Keratinocyte (primary cell): Measurements from ENCODE around the gene SLC25A15. TPM values are rescaled to one million over a fixed set of nuclear protein-coding genes. Genes with fewer than 3 reads are reported as not detected.

Experiments
- DNase-seq: peaks from one replicate; pipeline ENCODE4 v3.0.0-alpha.2; 2011; ENCODE audit warnings: low read depth, missing footprints, low spot score
- FAIRE-seq: peaks from 2 replicates; lab custom pipeline; 2011; peaks lifted over from hg19 to GRCh38; lab: Jason Lieb, UNC
- H2AFZ ChIP-seq: 2 replicates; pipeline ENCODE4 v1.6.0; 2012; ENCODE audit warnings: low read length, control low read depth, inconsistent platforms; ENCODE audit not compliant: control insufficient read depth
- H3K27ac ChIP-seq: 2 replicates; pipeline ENCODE4 v1.5.1; 2011; ENCODE audit warnings: low read length; ENCODE audit not compliant: control insufficient read depth, insufficient read depth
- H3K27me3 ChIP-seq: 3 replicates; pipeline ENCODE4 v1.6.0; 2011; ENCODE audit warnings: low read length; ENCODE audit not compliant: control insufficient read depth, insufficient read depth; ENCODE audit errors: extremely low read depth
- H3K36me3 ChIP-seq, 2 experiments: 2 replicates in 1 of 2; 3 replicates in 1 of 2; pipeline ENCODE4 v1.5.1; 2011; ENCODE audit warnings: low read length in 2 of 2, mild to moderate bottlenecking in 1 of 2; ENCODE audit not compliant: control insufficient read depth in 2 of 2, insufficient read depth in 2 of 2; ENCODE audit errors: extremely low read depth in 1 of 2
- H3K4me1 ChIP-seq: 3 replicates; pipeline ENCODE4 v1.5.1; 2011; ENCODE audit warnings: low read length; ENCODE audit not compliant: control insufficient read depth, insufficient read depth; ENCODE audit errors: extremely low read depth
- H3K4me2 ChIP-seq: 3 replicates; pipeline ENCODE4 v1.6.0; 2011; ENCODE audit warnings: low read depth, low read length; ENCODE audit not compliant: control insufficient read depth, insufficient read depth; ENCODE audit errors: extremely low read depth
- H3K4me3 ChIP-seq, 3 experiments: fragments of 200-600 bp in 1 of 3; sonication (generic) in 1 of 3; 2 replicates in 2 of 3; 3 replicates in 1 of 3; pipeline ENCODE4 v1.5.1; 2011 to 2016; ENCODE audit warnings: low read length in 3 of 3, mild to moderate bottlenecking in 3 of 3, control low read depth in 2 of 3, inconsistent platforms in 1 of 3, low read depth in 1 of 3, mixed read lengths in 1 of 3, mixed run types in 1 of 3, moderate library complexity in 1 of 3; ENCODE audit not compliant: control insufficient read depth in 2 of 3, insufficient read depth in 2 of 3; ENCODE audit errors: extremely low read depth in 1 of 3
- H3K79me2 ChIP-seq: 2 replicates; pipeline ENCODE4 v1.6.0; 2012; ENCODE audit warnings: low read length; ENCODE audit not compliant: control insufficient read depth, insufficient read depth
- H3K9ac ChIP-seq: 3 replicates; pipeline ENCODE4 v1.6.0; 2011; ENCODE audit warnings: low read length; ENCODE audit not compliant: control insufficient read depth, insufficient read depth; ENCODE audit errors: extremely low read depth
- H3K9me1 ChIP-seq: 3 replicates; pipeline ENCODE4 v1.6.0; 2011; ENCODE audit warnings: low read length; ENCODE audit not compliant: control insufficient read depth, insufficient read depth; ENCODE audit errors: extremely low read depth
- H3K9me3 ChIP-seq: 2 replicates; pipeline ENCODE4 v1.5.1; 2012; ENCODE audit warnings: low read depth, low read length; ENCODE audit not compliant: control insufficient read depth
- H4K20me1 ChIP-seq: 3 replicates; pipeline ENCODE4 v1.6.0; 2011; ENCODE audit warnings: low read length; ENCODE audit not compliant: control insufficient read depth, insufficient read depth; ENCODE audit errors: extremely low read depth
- EZH2 ChIP-seq: IDR thresholded peaks from one replicate; pipeline ENCODE4 v1.6.1; 2012; ENCODE audit warnings: inconsistent platforms, mild to moderate bottlenecking, low read length, moderate library complexity
- dilution Hi-C: fragments of 300-500 bp; cut with MboI; formaldehyde crosslinking; loops from one replicate; pipeline ENCODE4 v1.7.0; 2020; ENCODE audit warnings: low sequenced_read_pairs; ENCODE audit not compliant: extremely low pct_ligation_motif_present
- polyA plus RNA-seq, 5 experiments: library from polyadenylated mRNA; depleted of rRNA in 3 of 5; stranded (reverse) in 3 of 5; stranded (forward) in 1 of 5; unstranded in 1 of 5; fragments of >200 nt; gene quantifications; 1 replicate in 1 of 5; 2 replicates in 3 of 5; 3 replicates in 1 of 5; pipeline versions ENCODE4 v1.2.1 to v1.2.3, GENCODE V29; 2011 to 2012; ENCODE audit warnings: missing spikeins in 2 of 5, low read depth in 1 of 5, low replicate concordance in 1 of 5
- TF ChIP-seq, protein P1 (sequence below), 3 experiments: IDR thresholded peaks in 1 of 3; conservative IDR thresholded peaks in 1 of 3; optimal IDR thresholded peaks in 1 of 3; 2 replicates in 2 of 3; 3 replicates in 1 of 3; pipeline versions ENCODE3 to v1.5.1; 2011; ENCODE audit warnings: low read length in 3 of 3, mild to moderate bottlenecking in 3 of 3, moderate library complexity in 2 of 3, control low read depth in 1 of 3, inconsistent platforms in 1 of 3; ENCODE audit not compliant: insufficient read depth in 2 of 3; ENCODE audit errors: extremely low read depth in 1 of 3

SLC25A15 gene
- polyA plus RNA-seq, 1 donor (not counting 4 experiments of a cell fraction or from before 2014, with no cell fraction given): 13.1 TPM

DNA sequence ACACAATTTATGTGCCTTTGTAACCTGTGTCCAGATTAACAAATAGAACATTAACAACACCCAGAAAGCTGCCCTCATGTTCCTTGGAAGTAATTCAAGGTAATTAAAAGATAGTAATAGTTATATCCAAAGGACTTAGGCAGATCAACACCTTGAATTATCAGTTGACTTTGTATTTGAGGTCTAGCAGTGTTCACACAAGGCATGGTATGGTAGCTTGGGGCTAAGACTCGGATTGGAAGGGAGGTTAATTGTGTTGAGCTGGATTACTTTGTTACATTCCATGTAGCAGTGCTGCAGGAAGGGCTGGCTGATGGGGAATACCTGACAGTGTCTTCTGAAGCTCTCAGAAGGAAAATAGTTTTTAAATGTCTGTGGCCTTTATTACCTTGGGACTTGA, 16.8 kb downstream of the SLC25A15 start:
- peaks cover 5 to 8% of the 10 kb centered on the region in 2 experiments for H3K36me3 ChIP-seq
- TF ChIP-seq, protein P1, sequence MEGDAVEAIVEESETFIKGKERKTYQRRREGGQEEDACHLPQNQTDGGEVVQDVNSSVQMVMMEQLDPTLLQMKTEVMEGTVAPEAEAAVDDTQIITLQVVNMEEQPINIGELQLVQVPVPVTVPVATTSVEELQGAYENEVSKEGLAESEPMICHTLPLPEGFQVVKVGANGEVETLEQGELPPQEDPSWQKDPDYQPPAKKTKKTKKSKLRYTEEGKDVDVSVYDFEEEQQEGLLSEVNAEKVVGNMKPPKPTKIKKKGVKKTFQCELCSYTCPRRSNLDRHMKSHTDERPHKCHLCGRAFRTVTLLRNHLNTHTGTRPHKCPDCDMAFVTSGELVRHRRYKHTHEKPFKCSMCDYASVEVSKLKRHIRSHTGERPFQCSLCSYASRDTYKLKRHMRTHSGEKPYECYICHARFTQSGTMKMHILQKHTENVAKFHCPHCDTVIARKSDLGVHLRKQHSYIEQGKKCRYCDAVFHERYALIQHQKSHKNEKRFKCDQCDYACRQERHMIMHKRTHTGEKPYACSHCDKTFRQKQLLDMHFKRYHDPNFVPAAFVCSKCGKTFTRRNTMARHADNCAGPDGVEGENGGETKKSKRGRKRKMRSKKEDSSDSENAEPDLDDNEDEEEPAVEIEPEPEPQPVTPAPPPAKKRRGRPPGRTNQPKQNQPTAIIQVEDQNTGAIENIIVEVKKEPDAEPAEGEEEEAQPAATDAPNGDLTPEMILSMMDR (optimal IDR thresholded peaks at IDR 0.05 in 1 of 3, IDR thresholded peaks at IDR 0.05 in 1 of 3, conservative IDR thresholded peaks at IDR 0.05 in 1 of 3; ENCODE audit: extremely low read depth in 1 of 3, insufficient read depth in 2 of 3, low read length in 3 of 3): no peak
- TF ChIP-seq EZH2: no peak

DNA sequence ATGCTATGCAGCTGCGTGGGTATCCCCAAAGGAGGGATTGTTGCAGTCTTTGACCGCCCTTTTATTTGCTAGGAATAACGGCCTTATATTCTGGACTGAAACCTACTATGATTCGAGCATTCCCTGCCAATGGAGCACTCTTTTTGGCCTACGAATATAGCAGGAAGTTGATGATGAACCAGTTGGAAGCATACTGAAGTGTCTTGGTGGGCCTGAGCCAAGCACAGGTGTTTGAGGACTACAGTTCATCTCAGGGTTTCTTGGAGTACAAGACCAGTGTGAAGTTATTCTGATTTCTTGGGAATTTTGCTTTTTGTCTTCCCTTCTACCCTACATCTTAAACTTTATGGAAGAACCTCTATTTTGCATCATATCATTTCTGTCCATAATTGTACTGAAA, 20.1 kb downstream of the SLC25A15 start:
- dilution Hi-C loops: no loop called here
- Histone ChIP-seq H3K36me3 (peaks cover 4% of the 10 kb centered on the region in 2 experiments), H3K4me1 (no peaks in the 10 kb centered on the region), H3K9me1 (no peaks in the 10 kb centered on the region), H3K27me3 (no peaks in the 10 kb centered on the region), H2AFZ (no peak overlapping the region), H3K4me2 (no peak overlapping the region), H3K9me3 (no peaks in the 10 kb centered on the region), H3K27ac (no peak overlapping the region), H3K4me3 (no peak overlapping the region), H3K79me2 (no peaks in the 10 kb centered on the region), H3K9ac (no peak overlapping the region), H4K20me1 (no peaks in the 10 kb centered on the region)
- no peak for FAIRE-seq
- TF ChIP-seq, protein P1 (optimal IDR thresholded peaks at IDR 0.05 in 1 of 3, IDR thresholded peaks at IDR 0.05 in 1 of 3, conservative IDR thresholded peaks at IDR 0.05 in 1 of 3; ENCODE audit: extremely low read depth in 1 of 3, insufficient read depth in 2 of 3, low read length in 3 of 3): no peak
- no peak for TF ChIP-seq EZH2
- no peak for DNase-seq

More for the DNA sequence above, 16.8 kb downstream of the SLC25A15 start:
- no peak overlapping the region for H3K4me2 ChIP-seq
- no peak overlapping the region for H2AFZ ChIP-seq
- no peaks in the 10 kb centered on the region for H3K79me2 ChIP-seq
- H3K27ac ChIP-seq: no peak overlapping the region
- no peak overlapping the region for H3K9ac ChIP-seq
- H3K9me3 ChIP-seq: no peaks in the 10 kb centered on the region
- H3K9me1 ChIP-seq: no peaks in the 10 kb centered on the region
- no peaks in the 10 kb centered on the region for H3K27me3 ChIP-seq
- dilution Hi-C loops: no loop called here
- no peak overlapping the region for H3K4me3 ChIP-seq
- no peaks in the 10 kb centered on the region for H4K20me1 ChIP-seq
- no peaks in the 10 kb centered on the region for H3K4me1 ChIP-seq
- DNase-seq (no peak), FAIRE-seq (no peak)
